ENCODE measurements around the gene GRAMD1C. TPM values are rescaled to one million over a fixed set of nuclear protein-coding genes. Genes with fewer than 3 reads are reported as not detected.
"Not testable (repeated sequence)": the region's sequence is repeated elsewhere in the genome, so short reads cannot be mapped to it uniquely, and the experiment has no call there.

GRAMD1C gene
- polyA plus RNA-seq, 1 experiment = 0.48 TPM

GRCh38 chr3:113839551-113839950, 963 bp downstream of the GRAMD1C start:
- TF ChIP-seq CTCF (IDR thresholded peaks at IDR 0.05; ENCODE audit: insufficient read depth, low read depth, low read length) = no peak
- no peak overlapping the region for H3K4me3 ChIP-seq (ENCODE audit: low read depth, low read length)
- H3K27me3 ChIP-seq (ENCODE audit: control insufficient read depth, insufficient read depth, low read length) = no peaks in the 10 kb centered on the region
- POLR2A ChIA-PET = no interaction called here
- CTCF ChIA-PET = interaction anchor here (1.1 to 4.0 kb wide), 8 partner anchors 57 to 227 kb away, joined by 3 to 19 read pairs (median 6); partner anchors contain the start of gene NAA50
- DNase-seq (ENCODE audit: low read depth) = no peak
- H3K36me3 ChIP-seq (ENCODE audit: control insufficient read depth, insufficient read depth, low read length) = no peaks in the 10 kb centered on the region

- Histone ChIP-seq H3K27me3 (ENCODE audit: control insufficient read depth, insufficient read depth, low read length) (no peaks in the 10 kb centered on the region), H3K4me3 (ENCODE audit: low read depth, low read length) (no peak overlapping the region), H3K36me3 (ENCODE audit: control insufficient read depth, insufficient read depth, low read length) (no peaks in the 10 kb centered on the region)
- no peak for DNase-seq (ENCODE audit: low read depth)
- TF ChIP-seq CTCF (IDR thresholded peaks at IDR 0.05; ENCODE audit: insufficient read depth, low read depth, low read length) = peak; percentile 52
- ChIA-PET POLR2A (no interaction called here), CTCF (interaction anchor here (0.6 to 3.4 kb wide), 21 partner anchors 9 to 311 kb away, joined by 3 to 39 read pairs (median 6); partner anchors contain the start of genes CCDC191, NAA50 and QTRT2)
Measured at GRCh38 chr3:113844622-113845222, 6.1 kb downstream of the GRAMD1C start.

- Histone ChIP-seq H3K27me3 (ENCODE audit: control insufficient read depth, insufficient read depth, low read length) (no peaks in the 10 kb centered on the region), H3K4me3 (ENCODE audit: low read depth, low read length) (no peak overlapping the region), H3K36me3 (ENCODE audit: control insufficient read depth, insufficient read depth, low read length) (no peaks in the 10 kb centered on the region)
- TF ChIP-seq CTCF (IDR thresholded peaks at IDR 0.05; ENCODE audit: insufficient read depth, low read depth, low read length) = no peak
- no peak for DNase-seq (ENCODE audit: low read depth)
- POLR2A ChIA-PET = no interaction called here
- CTCF ChIA-PET = interaction anchor here (1.4 kb wide), 1 partner anchor 10 kb away, joined by 4 read pairs; no protein-coding TSS in a partner anchor
Measured at GRCh38 chr3:113847247-113847646, 8.7 kb downstream of the GRAMD1C start.

- no peak overlapping the region for H3K4me3 ChIP-seq (ENCODE audit: low read depth, low read length)
- no peaks in the 10 kb centered on the region for H3K27me3 ChIP-seq (ENCODE audit: control insufficient read depth, insufficient read depth, low read length)
- H3K36me3 ChIP-seq (ENCODE audit: control insufficient read depth, insufficient read depth, low read length) = no peaks in the 10 kb centered on the region
- DNase-seq (ENCODE audit: low read depth) = no peak
- POLR2A ChIA-PET = no interaction called here
- no peak for TF ChIP-seq CTCF (IDR thresholded peaks at IDR 0.05; ENCODE audit: insufficient read depth, low read depth, low read length)
- CTCF ChIA-PET = no interaction called here
Measured at GRCh38 chr3:113847664-113848461, 9.3 kb downstream of the GRAMD1C start.

- H3K27me3 ChIP-seq (ENCODE audit: control insufficient read depth, insufficient read depth, low read length); DNase-seq (ENCODE audit: low read depth); H3K36me3 ChIP-seq (ENCODE audit: control insufficient read depth, insufficient read depth, low read length); POLR2A ChIA-PET; H3K4me3 ChIP-seq (ENCODE audit: low read depth, low read length); CTCF ChIA-PET: not testable (repeated sequence)
Measured at GRCh38 chr3:113849071-113849470, 10.5 kb downstream of the GRAMD1C start.

- DNase-seq (ENCODE audit: low read depth); POLR2A ChIA-PET: not testable (repeated sequence)
- CTCF ChIA-PET = interaction anchor here (0.6 kb wide), 1 partner anchor 374 kb away, joined by 3 read pairs; no protein-coding TSS in a partner anchor
Measured at GRCh38 chr3:113849841-113850240, 11.3 kb downstream of the GRAMD1C start.

GRCh38 chr3:113850391-113850790, 11.8 kb downstream of the GRAMD1C start:
- DNase-seq (ENCODE audit: low read depth); POLR2A ChIA-PET; H3K36me3 ChIP-seq (ENCODE audit: control insufficient read depth, insufficient read depth, low read length); H3K27me3 ChIP-seq (ENCODE audit: control insufficient read depth, insufficient read depth, low read length); H3K4me3 ChIP-seq (ENCODE audit: low read depth, low read length): not testable (repeated sequence)
- CTCF ChIA-PET = interaction anchor here (0.7 kb wide), 1 partner anchor 62 kb away, joined by 4 read pairs; no protein-coding TSS in a partner anchor

More at GRCh38 chr3:113849841-113850240, 11.3 kb downstream of the GRAMD1C start:
- H3K36me3 ChIP-seq (ENCODE audit: control insufficient read depth, insufficient read depth, low read length); H3K27me3 ChIP-seq (ENCODE audit: control insufficient read depth, insufficient read depth, low read length); H3K4me3 ChIP-seq (ENCODE audit: low read depth, low read length): not testable (repeated sequence)

All from BJ (cell line).